Head of caudate nucleus (tissue), 42 donors: ENCODE results near the gene KIRREL3.

Experiments
- DNase-seq, 42 donors: peaks; one replicate each; pipeline versions ENCODE4 v3.0.0 to v3.0.0-alpha.2; 2020 to 2021; ENCODE audit warnings: mixed read lengths in 7 of 42
- intact Hi-C: fragments of 100-400 bp; cut with DNase I; formaldehyde crosslinking; loops from one replicate; pipeline ENCODE4 v1.15.0; 2022

Gene KIRREL3

GRCh38 chr11:126686938-126687337 is 313.6 kb downstream of the KIRREL3 start:
- intact Hi-C loops: no loop called here

DNA sequence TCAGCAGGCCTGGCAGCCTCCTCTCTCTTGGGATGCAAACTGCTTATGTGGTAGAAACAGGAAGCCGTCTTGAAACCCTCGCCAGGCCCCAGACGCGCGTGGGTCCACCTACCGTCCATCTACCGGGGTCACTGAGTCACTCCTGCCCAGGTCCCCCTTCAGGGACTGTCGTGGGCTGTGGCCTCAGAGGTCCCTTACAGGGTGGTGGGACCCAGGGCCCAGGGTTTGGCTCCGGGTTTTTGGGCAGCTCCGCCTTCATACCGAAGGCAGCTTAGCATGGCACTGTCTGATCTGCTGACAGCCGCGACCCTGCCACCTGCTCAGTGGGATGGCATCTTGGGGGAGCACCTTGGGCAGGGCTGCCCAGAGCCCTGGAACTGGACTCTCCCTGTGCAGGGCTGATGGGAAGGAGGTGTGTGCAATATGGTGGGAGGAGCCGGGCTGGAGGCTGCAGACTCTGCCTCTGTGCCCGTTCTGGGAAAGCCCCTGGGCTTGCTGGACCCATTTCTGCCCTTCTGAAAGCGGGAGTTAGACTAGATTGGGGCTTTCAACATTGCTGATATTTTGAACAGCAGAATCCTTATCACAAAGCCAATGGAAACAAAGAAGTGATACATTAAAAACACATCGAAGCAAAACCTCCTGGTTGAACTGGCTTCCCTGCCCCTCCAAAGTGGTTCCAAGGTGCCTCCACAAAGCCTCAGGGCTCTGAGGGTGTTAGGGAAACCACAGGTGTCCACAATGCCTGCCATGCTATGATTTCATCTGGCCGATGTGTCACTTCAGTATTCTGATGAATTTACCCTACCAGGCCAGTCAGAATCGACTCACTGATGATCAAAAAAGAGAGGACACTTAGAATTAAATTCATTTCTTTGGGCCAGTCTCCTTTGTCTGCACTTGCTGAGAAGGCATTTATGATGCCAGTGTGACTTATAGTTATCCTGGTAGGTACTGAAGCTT is 316.5 kb downstream of the KIRREL3 start:
- intact Hi-C loops: no loop called here
- DNase-seq: no peak

More at GRCh38 chr11:126686938-126687337, 313.6 kb downstream of the KIRREL3 start:
- no peak for DNase-seq

DNA sequence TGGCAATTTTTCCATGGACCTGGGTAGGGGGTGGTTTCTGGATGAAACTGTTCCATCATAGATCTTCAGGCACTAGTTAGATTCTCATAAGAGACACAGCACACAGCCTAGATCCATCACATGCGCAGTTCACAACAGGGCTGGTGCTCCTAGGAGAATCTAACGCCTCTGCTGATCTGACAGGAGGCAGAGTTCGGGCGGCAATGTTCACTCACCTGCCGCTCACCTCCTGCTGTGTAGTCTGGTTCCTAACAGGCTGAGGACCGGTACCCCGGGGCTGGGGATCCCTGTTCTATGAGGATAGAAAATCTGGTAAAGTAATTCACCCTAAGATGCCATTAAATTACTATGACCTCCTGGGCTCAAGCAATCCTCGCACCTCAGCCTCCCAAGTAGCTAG is 318.0 kb downstream of the KIRREL3 start:
- intact Hi-C loops: no loop called here
- peak in 5 of 42 donors; percentile 33 to 60 (median 47) for DNase-seq

DNA sequence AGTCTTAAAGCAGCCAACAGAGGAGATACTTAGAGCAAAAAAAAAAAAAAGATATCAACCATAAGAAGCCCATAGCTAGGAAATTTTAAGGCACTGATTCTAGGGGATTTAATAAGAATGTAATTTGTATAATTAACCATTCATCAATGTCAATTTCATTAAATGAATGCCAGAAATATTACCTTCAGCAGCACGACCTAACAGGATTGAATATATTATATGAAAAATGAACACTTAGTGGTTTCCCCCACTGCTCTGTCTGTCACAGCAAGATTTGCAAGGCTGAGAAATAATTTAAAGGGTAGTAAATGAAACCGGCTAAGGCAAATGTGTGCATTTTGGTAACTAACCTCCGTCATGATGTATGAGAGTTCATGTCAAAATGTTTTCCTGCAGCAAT is 319.9 kb downstream of the KIRREL3 start:
- DNase-seq: no peak
- intact Hi-C loops: no loop called here

DNA sequence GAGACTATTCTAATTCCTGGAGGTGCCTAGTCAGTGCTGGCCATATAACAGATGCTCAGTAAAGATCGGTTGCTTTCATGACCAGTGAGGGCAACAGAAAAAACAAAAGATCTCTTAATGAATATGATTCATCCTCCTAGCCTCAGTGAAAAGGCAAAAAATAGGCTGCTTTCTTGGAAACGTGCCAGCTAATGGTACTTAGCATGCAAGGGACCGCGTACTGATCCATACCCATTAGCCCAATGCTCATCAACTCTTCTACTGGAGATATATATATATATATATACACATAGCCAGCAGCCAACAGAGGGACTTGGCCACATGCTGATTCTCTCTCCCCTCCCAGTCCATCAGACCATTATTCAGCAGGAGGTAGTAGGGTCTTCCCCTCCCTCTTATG is 320.4 kb downstream of the KIRREL3 start:
- intact Hi-C loops: no loop called here
- DNase-seq: peak in 6 of 42 donors; percentile 32 to 78 (median 48)

- DNase-seq: peak in 1 of 42 donors; percentile 16
- intact Hi-C loops: no loop called here
Measured at GRCh38 chr11:126679033-126679432, 321.5 kb downstream of the KIRREL3 start.

GRCh38 chr11:126676536-126676935 is 324.0 kb downstream of the KIRREL3 start:
- intact Hi-C loops: no loop called here
- peak in 1 of 42 donors; percentile 29 for DNase-seq

GRCh38 chr11:126673319-126673718 is 327.3 kb downstream of the KIRREL3 start:
- DNase-seq: no peak
- intact Hi-C loops: no loop called here

DNA sequence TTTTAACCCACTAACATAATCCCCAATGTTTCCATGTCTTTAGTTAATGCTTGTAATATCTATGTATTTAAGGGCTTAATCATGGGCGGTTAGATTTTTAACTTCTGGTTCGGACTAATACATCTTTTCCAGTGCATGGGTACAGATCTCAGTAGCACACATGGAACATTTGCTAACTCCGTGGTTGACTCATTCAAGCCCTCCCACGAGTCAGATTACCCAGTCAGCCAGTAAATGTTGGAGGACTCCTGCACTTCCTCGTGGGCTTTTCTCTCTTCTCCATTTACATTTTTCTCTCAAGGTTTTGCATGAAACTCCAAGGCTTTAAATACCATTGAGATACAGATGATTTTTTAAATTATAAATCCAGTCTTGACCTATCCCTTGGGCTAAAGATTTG is 331.2 kb downstream of the KIRREL3 start:
- DNase-seq: peak in 12 of 42 donors; percentile 38 to 78 (median 45)

DNA sequence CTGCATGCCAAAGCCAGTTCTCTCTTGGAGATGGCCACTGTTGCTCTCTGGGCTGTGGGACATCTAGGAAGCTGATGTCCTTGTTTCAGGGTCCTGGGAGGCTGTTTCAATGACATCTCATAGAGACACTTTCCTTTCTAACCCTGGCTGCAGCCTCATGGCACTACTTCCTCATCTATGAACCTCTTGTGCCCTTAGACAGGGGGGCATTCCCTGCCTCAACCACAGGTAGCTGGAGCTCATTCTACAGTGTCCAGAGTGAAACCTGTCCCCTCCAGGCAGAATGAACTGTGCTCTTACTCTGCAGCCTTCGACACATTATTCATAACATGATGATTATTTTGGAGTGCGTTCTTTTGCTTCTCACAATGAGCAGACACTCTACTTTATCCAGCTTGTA is 335.9 kb downstream of the KIRREL3 start:
- intact Hi-C loops: no loop called here
- no peak for DNase-seq

More for the DNA sequence above, 331.2 kb downstream of the KIRREL3 start:
- intact Hi-C loops: no loop called here

GRCh38 chr11:126663749-126664592 is 336.6 kb downstream of the KIRREL3 start:
- intact Hi-C loops: no loop called here
- no peak for DNase-seq

- peak in 2 of 42 donors; percentile 17 to 46 for DNase-seq
- intact Hi-C loops: no loop called here
Measured at GRCh38 chr11:126662035-126662790, 338.4 kb downstream of the KIRREL3 start.

- peak in 2 of 42 donors; percentile 46 to 68 for DNase-seq
- intact Hi-C loops: no loop called here
Measured at GRCh38 chr11:126660761-126661425, 339.7 kb downstream of the KIRREL3 start.

DNA sequence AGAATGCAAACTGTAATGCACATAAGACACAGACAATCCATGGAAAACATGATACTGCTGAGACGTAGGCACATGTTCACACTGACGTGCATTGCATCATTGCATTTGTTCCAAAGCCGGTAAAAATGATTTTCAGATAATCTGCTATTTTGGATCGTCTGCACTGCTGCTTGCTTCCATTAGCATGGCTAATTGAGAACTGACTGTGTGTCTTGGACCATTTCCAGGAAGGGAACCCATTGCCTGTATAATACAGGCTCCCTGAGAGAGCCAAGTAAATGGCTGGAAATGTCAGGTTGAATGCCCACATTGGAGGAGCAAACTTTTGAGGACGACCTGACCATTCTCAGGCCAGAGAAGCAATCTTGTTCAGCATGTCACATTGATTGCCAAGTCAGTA is 340.2 kb downstream of the KIRREL3 start:
- intact Hi-C loops: no loop called here
- no peak for DNase-seq

GRCh38 chr11:126658306-126659056 is 342.1 kb downstream of the KIRREL3 start:
- intact Hi-C loops: no loop called here
- no peak for DNase-seq

DNA sequence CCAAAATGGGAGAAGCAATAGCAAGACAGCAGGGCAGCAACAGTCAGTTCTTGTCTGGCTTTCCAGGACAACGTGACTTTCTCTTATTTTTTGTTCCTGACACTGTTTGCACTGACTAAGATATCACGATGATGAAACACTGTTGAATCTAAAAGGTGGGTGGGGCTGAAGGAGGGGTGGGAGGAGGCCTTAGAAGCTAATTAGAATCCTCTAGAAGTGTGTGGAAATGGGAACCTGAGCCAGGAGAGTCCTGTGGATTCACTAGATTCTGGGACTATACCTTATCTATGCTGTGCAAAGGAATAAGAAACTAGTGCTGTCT is 344.8 kb downstream of the KIRREL3 start:
- intact Hi-C loops: no loop called here

GRCh38 chr11:126654886-126655806 is 345.4 kb downstream of the KIRREL3 start:
- peak in 41 of 42 donors; percentile 32 to 92 (median 75) for DNase-seq
- intact Hi-C loops: no loop called here

More for the DNA sequence above, 344.8 kb downstream of the KIRREL3 start:
- DNase-seq: peak in 1 of 42 donors; percentile 43
